GM21529 (cell line): Measurements from ENCODE around the gene C5orf34.
A peak's percentile ranks its signal among the peaks of the same experiment; 100 is the strongest.
"Not testable (repeated sequence)": the region's sequence is repeated elsewhere in the genome, so short reads cannot be mapped to it uniquely, and the experiment has no call there.

Experiments used
- ATAC-seq: cut with Tn5 transposase; IDR thresholded peaks from one replicate; pipeline ENCODE4 v1.9.1; 2021; ENCODE audit not compliant: unreplicated experiment

The C5orf34 gene

GRCh38 chr5:43520615-43521014 is 5.7 kb upstream of the C5orf34 start:
- ATAC-seq, result no peak

- ATAC-seq, result no peak
These were observed 715 bp upstream of the C5orf34 start for GRCh38 chr5:43515678-43516048.

DNA sequence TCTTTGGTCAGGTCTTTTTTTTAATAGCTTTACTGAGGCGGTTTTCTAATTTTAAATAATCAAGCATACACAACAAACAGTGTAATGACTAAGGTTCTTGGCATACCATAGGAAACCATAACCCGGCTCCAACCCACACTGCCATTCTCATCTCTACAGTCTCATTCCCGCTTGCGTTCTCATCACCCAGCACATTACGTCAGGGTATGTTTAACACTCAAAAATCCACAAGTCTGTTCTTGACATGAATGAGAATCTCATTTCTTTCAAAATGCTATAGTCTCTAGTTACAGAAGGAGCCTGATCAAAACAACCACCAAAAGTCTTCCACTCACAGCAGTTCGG is 505 bp downstream of the C5orf34 start:
- peak; percentile 26 for ATAC-seq

- no peak for ATAC-seq
These were observed 923 bp downstream of the C5orf34 start for GRCh38 chr5:43514025-43514424.

DNA sequence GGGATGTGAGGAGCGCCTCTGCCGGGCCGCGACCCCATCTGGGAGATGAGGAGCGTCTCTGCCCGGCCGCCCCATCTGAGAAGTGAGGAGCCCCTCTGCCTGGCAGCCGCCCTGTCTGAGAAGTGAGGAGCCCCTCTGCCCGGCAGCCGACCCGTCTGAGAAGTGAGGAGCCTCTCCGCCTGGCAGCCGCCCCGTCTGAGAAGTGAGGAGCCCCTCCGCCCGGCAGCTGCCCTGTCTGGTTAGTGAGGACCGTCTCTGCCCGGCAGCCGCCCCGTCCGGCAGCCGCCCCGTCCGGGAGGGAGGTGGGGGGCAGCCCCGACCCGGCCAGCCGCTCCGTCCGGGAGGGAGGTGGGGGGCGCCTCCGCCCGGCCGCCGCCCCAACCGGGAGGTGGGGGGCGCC is 3.9 kb downstream of the C5orf34 start:
- not testable (repeated sequence) for ATAC-seq

- ATAC-seq, result no peak
These were observed 16.4 kb downstream of the C5orf34 start for GRCh38 chr5:43498581-43498980.

- ATAC-seq, result no peak
These were observed 17.4 kb downstream of the C5orf34 start for GRCh38 chr5:43497311-43498104.

DNA sequence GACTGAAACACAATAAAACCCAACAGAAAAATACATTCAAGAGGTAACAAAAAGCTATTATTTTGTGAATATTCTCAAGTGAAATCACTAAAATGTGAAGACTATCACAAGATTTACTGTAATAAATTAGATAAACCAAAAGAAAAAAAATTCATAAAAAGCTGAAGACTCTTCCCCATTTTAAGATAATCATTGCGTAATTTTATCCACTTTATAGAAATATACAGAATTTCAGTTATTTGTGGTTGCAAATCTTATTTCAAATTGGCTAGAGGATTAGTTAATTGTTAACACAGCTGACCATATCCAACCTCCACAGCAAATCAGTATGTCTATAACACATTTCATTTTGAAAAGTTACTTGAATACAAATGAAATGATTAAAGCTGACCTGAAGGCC is 23.6 kb downstream of the C5orf34 start:
- no peak for ATAC-seq

- no peak for ATAC-seq
These were observed 28.6 kb downstream of the C5orf34 start for GRCh38 chr5:43486353-43486752.

DNA sequence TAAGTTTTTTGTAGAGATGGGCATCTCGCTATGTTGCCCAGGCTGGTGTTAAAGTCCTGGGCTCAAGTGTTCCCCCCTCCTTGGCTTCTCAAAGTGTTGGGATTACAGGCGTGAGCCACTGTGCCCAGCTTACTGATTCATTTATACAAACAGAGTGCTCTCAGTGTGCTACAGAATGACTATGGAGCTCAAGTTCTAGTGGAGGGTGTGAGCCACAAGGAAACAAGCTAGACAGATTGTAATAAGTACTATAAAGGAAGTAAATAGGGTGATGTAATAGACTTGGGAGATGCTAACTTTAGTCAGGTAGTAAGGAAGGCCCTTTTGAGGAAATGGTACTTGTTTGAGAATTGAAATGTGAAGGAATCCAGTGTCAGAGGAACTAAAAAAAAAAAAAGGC is 29.5 kb downstream of the C5orf34 start:
- ATAC-seq, result no peak

DNA sequence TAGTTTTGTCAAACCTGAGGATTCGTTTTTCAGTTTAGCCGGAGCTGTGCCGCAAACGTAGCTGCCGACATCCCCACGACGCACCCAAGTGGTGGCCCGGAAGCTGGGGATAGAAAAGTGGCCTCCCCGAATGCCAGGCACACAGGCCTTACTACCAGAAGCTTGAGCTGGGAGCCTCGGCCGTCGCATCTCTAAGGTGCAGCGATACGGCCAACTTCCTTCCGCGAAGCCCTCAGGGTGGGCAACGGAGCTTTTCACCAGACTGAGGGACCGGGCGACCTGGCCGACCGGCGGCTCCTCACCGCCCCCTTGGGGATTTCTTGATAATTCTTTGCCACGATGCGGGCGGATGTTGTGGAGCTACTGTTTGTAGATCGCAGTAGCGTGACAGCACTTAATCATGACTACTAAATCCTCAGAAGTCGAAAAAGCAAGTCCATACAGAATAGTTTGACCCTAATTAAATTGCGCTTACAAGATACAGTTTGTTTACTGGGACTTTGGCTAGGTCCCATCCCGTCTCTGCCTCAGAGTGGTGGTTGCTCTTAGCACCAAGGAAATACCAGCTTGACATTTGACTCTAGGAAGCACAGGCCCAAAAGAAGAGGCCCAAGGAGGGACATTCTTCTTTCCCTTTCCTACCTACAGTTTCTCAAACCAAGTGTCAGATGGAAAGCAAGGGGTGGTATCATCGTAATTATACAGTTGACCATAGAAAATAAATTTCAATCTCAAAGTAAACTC is 30.7 kb downstream of the C5orf34 start:
- ATAC-seq, result peak; percentile 73

DNA sequence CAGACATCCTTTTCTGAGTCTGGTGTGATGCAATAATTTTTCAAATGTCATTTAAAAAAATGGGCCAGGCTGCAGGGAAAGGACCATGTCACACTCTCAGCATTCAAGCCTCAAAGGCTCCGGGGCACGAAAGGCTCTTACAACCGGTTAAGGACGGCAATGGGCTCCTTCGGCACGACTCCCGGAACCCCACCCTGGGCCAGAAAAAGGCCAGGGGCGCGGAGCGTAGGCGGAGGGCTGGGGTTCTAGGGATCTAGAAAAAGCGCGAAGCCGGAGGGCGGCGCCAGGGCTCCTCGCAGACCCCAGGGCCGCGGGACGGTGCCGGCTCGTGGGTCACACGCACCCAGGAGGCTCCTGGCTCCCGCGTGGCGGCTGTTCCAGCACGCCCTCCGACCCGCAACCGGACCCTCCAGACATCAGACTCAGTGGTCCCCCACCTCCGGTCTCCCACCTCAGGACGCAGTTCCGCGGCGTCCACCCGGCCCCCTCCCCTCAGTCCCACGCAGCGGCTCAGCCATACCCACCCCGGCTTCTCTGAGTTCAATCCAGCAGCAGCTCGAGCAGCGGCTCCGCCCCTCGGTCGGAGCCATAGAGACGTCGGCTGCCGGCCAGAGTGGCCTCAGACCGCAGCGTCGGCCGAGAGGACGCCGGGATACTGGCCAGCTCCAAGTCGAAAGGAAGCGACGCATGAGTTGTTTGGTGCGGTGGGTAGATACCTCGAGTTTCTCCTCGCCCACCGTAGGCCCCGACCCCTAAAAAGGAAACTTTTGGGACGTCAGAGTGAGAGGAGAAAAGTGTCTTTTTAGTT is 31.4 kb downstream of the C5orf34 start, which contains the start of gene TMEM267:
Gene TMEM267, minus strand, starts transcription at position 568 of the 808 bp plus-strand sequence. CDS start 29,896 bp downstream, outside the sequence.
- peak; percentile 88 for ATAC-seq

DNA sequence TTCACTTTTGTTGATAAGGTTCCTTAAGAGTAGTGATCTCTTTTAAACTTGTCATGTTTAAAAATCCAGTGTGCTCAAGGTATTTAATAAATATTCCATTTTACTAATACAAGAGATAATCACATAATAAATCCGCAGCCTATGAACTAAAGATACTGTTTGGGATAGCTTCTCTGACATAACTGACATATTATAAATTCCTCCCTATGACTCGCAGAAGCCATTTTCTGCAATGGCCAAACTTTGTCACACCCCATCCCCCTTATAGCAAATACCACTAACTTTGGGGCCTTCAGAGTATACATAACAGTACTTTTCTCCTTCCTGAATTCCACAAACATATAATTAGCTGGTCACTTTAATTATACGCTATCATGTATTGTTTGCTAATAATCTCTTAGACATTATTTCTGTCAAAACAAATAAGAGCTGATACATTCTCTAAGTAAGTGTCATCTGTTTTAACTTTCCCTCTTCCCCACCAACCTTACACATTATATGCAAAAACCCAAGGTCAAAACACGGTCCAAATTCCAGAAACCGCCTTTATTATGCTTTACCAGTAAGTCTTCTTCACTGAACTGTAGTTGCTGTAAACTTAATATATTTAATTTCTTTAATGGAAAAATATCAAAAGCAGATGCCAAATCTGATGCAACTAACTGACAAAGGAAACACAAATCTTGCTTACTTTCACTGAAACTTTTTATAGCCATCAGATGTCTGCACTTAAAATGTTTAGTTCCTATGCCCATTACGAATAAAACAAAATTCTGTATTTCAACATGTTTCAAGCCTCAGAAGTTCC is 32.3 kb downstream of the C5orf34 start:
- no peak for ATAC-seq

GRCh38 chr5:43469671-43470391 is 45.1 kb downstream of the C5orf34 start:
- no peak for ATAC-seq

DNA sequence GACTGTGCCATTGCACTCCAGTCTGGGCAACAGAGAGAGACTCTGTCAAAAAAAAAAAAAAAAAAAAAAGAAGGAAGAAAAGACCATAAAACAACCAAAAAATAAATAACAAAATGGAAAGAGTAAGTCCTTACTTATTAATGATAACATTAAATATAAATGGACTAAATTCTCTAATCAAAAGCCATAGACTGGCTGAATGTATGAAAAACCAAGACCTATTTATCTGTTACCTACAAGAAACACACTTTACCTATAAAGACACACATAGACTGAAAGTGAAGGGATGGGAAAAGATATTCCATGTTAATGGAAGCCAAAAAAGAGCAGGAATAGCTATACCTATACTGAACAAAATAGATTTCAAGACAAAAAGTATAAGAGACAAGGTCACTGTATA is 47.8 kb downstream of the C5orf34 start:
- no peak for ATAC-seq

DNA sequence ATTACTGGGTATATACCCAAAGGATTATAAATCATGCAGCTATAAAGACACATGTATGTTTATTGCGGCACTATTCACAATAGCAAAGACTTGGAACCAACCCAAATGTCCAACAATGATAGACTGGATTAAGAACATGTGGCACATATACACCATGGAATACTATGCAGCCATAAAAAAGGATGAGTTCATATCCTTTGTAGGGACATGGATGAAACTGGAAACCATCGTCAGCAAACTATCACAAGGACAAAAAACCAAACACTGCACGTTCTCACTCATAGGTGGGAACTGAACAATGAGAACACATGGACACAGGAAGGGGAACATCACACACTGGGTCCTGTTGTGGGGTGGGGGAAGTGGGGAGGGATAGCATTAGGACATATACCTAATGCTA is 49.5 kb downstream of the C5orf34 start:
- ATAC-seq, result not testable (repeated sequence)

- no peak for ATAC-seq
These were observed 53.9 kb downstream of the C5orf34 start for GRCh38 chr5:43461066-43461465.

DNA sequence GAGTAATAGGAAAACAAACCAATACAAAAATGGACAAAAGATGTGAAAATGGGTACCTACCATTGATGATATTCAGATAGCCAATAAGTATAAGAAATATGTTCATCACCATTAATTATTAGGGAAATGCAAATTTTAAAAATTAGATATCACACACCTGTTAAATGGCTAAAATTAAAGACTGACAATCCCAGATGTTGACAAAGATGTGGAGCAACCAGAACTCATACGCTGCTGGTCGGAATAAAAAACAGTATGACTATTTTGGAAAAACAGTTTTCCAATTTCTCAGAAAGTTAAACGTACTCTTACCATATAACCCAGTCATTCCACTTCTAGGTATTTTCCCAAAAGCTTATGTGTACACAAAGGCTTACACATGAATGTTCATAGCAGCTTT is 58.4 kb downstream of the C5orf34 start:
- ATAC-seq, result no peak

DNA sequence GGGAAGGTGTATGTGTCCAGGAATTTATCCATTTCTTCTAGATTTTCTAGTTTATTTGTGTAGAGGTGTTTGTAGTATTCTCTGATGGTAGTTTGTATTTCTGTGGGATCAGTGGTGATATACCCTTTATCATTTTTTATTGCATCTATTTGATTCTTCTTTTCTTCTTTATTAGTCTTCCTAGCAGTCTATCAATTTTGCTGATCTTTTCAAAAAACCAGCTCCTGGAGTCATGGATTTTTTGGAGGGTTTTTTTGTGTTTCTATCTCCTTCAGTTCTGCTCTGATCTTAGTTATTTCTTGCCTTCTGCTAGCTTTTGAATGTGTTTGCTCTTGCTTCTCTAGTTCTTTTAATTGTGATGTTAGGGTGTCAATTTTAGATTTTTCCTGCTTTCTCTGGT is 73.4 kb downstream of the C5orf34 start:
- not testable (repeated sequence) for ATAC-seq

GRCh38 chr5:43437062-43437660 is 77.8 kb downstream of the C5orf34 start:
- no peak for ATAC-seq
